Measurements from ENCODE around the gene ITGB3BP.

- TF ChIP-seq GATA2 (IDR thresholded peaks at IDR 0.05; ENCODE audit: low read depth, low read length) (no peak), GATA3 (IDR thresholded peaks at IDR 0.05; ENCODE audit: low read depth, low read length) (no peak)
These were observed 56.8 kb downstream of the ITGB3BP start for GRCh38 chr1:63466181-63466580.

All from SH-SY5Y (cell line).